SHP77 treated with DMSO at 0.1 percent for 48 hours (cell line): ENCODE results near the gene HPCAL1.

Source experiments
- DNase-seq: peaks from one replicate; lab custom pipeline; 2025; lab: John Stamatoyannopoulos, UW

Gene HPCAL1

GRCh38 chr2:10324095-10324832, 21.6 kb downstream of the HPCAL1 start:
- DNase-seq, result no peak

DNA sequence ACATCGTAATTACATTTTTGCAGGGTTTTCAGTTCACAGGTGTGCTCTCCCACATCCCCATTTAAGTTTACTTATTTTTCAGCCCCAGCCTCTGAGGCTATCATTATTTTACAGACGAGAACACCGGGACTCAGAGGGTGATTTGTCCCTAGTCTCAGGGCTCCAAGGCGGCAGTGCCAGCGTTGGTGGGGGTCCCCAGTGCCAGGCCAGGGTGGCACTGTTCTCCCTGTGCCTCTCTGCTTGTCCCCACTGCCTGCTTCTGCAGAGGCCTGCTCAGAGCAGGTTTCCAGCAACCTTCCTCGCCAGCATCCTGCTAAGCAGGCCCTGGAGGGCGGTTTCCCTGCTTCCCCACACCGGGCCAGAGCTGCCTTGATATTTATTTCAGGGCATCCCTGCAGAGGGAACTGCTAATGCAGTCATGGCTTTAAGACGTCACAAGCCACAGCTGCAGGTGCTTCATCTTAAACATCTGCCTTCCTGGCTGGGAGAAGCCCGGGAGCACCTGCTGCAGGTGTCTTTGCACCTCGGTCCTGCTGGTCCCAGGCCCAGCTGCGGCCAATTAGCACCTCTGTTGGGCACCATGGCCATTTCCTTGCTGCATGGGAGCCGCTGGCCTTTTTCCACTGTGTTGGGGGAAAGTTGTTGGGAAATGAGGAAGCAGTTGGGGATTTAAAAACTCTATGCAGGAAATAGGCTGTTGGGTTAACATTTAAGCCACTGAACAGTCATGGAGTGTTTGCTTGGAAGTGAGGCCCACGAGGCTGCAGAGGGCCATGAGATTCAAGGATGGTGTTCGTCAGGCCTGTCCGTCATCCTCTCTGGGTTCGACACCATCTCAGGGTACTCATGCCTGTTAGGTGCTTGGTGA, 22.8 kb downstream of the HPCAL1 start:
- peak; percentile 96 for DNase-seq

- no peak for DNase-seq
Measured at GRCh38 chr2:10326151-10326616, 23.5 kb downstream of the HPCAL1 start.

GRCh38 chr2:10326707-10327594, 24.2 kb downstream of the HPCAL1 start:
- peak; percentile 55 for DNase-seq

GRCh38 chr2:10327896-10328669, 25.4 kb downstream of the HPCAL1 start:
- DNase-seq, result peak; percentile 73

- no peak for DNase-seq
Measured at GRCh38 chr2:10328670-10329579, 26.2 kb downstream of the HPCAL1 start.

DNA sequence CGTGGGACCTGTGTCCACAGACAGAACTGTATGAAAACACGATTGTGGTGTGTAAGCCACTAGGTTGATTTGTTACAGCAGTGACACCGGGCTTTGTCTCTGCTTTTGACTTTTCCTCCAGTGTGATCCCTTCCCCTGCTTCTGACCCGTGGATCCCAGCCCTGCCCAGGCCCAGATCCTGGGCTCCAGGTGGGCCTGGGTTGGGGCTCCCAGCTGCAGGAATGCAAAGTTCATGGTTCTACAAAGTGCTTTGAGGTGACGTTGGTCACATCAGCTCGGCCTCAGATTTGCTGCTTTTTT, 26.8 kb downstream of the HPCAL1 start:
- DNase-seq, result no peak

DNA sequence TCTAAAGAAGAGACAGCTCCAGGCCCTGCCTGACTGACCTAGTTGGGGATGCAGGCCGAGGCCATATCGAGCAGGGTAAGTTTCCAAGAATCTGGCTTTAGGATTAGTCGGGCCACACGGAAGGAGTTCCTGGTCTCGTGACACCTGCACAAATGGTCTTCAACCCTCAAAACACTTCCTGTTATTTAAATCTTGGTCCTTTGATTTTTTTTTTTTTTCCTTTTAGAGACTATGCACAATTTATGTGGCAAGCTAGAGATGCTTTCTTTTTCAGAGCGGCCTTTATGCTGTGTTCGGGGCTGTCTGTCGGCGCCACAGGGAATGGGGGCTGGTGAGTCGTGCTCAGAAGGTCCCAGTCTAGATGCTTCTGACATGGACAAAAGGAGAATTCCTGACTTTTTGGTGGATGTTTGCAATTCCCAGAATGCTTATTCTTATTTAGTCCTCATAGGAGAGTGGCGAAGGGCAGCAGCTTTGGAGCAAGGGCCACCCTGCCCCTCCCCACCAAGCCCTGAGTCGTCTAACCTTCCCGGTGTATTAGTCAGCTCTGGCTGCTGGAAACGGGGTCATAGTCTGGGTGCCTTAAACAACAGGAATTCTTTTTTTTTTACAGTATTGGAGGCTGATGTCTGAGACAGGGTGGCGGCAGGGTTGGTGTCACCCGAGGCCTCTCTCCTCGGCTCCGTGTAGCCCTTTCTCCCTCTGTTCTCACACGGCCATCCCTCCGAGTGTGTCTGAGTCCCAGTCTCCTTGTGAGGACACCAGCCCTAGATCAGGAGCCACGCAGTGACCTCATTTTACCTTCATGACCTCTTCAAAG, 27.4 kb downstream of the HPCAL1 start:
- DNase-seq, result no peak

DNA sequence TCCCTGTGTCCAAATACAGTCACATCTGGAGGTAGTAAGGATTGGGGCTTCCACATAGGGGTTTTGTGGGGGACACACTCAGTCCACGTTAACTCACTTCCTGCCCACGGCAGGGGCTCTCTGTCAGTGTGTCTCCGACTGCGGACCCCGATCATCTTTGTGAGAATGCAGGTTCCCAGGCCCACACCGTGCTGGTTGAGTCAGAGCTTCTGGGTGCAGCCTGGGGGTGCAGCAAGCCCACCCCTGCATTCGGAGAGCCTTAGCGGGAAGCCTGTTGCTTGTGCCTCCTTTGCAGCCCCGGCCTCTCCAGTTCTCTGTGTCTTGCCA, 28.0 kb downstream of the HPCAL1 start:
- no peak for DNase-seq

- no peak for DNase-seq
Measured at GRCh38 chr2:10331027-10331701, 28.5 kb downstream of the HPCAL1 start.

GRCh38 chr2:10331702-10332401, 29.1 kb downstream of the HPCAL1 start:
- DNase-seq, result no peak

DNA sequence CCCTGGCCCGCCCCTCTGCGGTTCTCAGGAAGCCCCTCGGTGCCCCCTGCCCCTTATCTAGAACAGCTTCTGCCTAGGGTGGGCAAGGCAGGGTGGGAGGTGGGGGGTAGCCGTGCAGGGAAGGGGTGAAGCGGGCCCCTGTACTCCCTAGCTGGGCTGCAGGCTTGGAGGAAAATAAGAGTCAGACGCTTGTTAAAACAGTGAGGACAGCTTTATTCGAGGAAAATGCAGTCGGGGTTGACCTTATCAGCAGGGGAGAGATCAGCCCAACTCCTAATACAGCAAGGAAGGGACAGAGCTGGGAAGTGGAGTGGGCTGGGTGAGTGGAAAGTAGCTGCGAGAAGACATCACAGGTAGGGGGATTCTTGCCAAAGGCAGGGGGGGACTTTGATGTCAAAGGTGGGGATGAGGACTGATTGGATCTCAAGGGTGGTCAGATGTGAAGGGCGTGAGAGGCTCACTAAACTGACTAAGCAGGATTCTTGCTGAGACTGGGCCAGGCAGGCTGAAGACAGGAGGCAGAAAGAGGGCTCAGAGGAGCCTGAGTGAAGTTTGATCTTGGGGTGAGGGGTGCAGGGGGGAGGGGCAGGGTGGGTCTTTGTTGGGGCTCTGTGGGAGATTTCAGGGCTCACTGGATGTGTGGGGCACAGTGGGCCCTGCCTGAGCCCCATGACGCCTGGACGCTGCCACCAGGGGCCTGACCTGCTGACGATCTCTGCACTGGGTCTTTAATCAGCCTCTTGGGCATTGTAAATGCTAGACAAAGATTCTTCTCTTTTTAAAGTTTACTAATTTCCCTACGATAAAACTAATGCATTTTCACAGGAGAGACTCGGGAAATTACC, 29.9 kb downstream of the HPCAL1 start:
- no peak for DNase-seq

DNA sequence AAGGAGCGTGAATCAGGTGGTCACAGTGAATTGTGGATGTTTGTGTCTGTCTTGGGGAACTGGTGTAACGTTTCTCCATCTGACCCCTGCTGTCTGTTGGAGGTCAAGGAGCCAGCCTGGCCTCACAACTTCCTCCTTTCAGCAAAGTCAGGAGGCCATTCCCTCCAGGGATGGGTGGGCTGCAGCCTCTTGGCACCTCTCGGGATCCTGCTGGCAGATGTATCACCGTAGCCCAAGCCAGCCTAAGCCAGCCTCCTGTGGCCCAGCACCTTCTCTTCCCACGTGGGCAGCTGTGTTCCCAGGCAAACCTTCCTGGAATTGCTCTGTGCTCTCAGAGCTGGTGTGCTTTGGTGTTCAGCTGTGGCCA, 30.5 kb downstream of the HPCAL1 start:
- no peak for DNase-seq

DNA sequence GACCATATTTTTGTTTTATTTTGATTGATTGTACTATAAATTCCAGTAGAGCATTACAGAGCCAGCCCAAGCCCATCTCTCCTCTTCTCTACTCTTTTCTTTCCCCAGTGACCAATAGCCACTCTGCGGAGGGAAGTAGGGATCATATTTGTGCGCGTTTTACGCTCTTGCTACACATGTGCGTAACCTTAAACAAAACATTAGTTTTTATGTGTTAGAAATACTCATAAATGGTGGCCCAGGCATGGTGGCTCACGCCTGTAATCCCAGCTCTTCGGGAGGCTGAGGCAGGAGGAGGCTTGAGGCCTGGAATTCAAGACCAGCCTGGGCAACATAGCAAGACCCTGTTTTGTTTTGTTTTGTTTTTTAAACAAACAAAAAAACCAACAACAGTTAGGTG, 31.3 kb downstream of the HPCAL1 start:
- no peak for DNase-seq

GRCh38 chr2:10335046-10335840, 32.5 kb downstream of the HPCAL1 start:
- no peak for DNase-seq

GRCh38 chr2:10336283-10336682, 33.6 kb downstream of the HPCAL1 start:
- DNase-seq, result peak; percentile 21
